Retinal pigment epithelial cell (primary cell): ENCODE measurements around the gene CALM3.

Experiments
- DNase-seq: peaks from one replicate; pipeline ENCODE4 v3.0.0-alpha.2; 2010; ENCODE audit warnings: low read depth
- H3K4me3 ChIP-seq: 2 replicates; pipeline ENCODE4 v1.5.1; 2011; ENCODE audit warnings: mild to moderate bottlenecking, low read length, control low read depth, moderate library complexity
- CTCF ChIP-seq: conservative IDR thresholded peaks from 2 replicates; pipeline ENCODE4 v1.5.1; 2011; ENCODE audit warnings: low read depth, low read length, control low read depth, inconsistent platforms

Gene CALM3

GRCh38 chr19:46571495-46571894 is 29.6 kb upstream of the CALM3 start:
- TF ChIP-seq CTCF, result peak; percentile 41
- no peak overlapping the region for H3K4me3 ChIP-seq
- no peak for DNase-seq

GRCh38 chr19:46573679-46574498 is 27.2 kb upstream of the CALM3 start:
- no peak for DNase-seq
- no peak overlapping the region for H3K4me3 ChIP-seq
- no peak for TF ChIP-seq CTCF

- peak; percentile 24 for DNase-seq
- H3K4me3 ChIP-seq, result no peak overlapping the region
- TF ChIP-seq CTCF, result no peak
Observed at GRCh38 chr19:46574533-46574932, 26.6 kb upstream of the CALM3 start.

GRCh38 chr19:46578450-46578849 is 22.7 kb upstream of the CALM3 start:
- no peak overlapping the region for H3K4me3 ChIP-seq
- no peak for TF ChIP-seq CTCF
- no peak for DNase-seq

GRCh38 chr19:46579361-46579879 is 21.7 kb upstream of the CALM3 start:
- no peak for DNase-seq

GRCh38 chr19:46580247-46580646 is 20.9 kb upstream of the CALM3 start:
- no peak overlapping the region for H3K4me3 ChIP-seq
- TF ChIP-seq CTCF, result no peak
- DNase-seq, result no peak

More at GRCh38 chr19:46579361-46579879, 21.7 kb upstream of the CALM3 start:
- no peak overlapping the region for H3K4me3 ChIP-seq
- TF ChIP-seq CTCF, result peak; percentile 66

- no peak overlapping the region for H3K4me3 ChIP-seq
- DNase-seq, result no peak
- no peak for TF ChIP-seq CTCF
Observed at GRCh38 chr19:46585539-46585938, 15.6 kb upstream of the CALM3 start.
